Right lobe of liver (tissue), 4 donors: Measurements from ENCODE around the gene FAM236D.
"Not testable (repeated sequence)": the region's sequence is repeated elsewhere in the genome, so short reads cannot be mapped to it uniquely, and the experiment has no call there.

Experiments used
- CTCF ChIP-seq, 4 donors: fragments of 200-600 bp in 3 of 4; fragments of 450-650 bp in 1 of 4; IDR thresholded peaks; one replicate each; pipeline versions ENCODE4 v1.5.1 to v1.8.0; 2016 to 2022; ENCODE audit warnings: antibody characterized with exemption in 4 of 4, mild to moderate bottlenecking in 2 of 4
- POLR2A ChIP-seq: fragments of 450-650 bp; IDR thresholded peaks from one replicate; pipeline ENCODE4 v1.6.1; 2017; ENCODE audit warnings: antibody characterized with exemption, mild to moderate bottlenecking
- donor health status: DM: no; HTN: no; CAD: no.
- donor health status: DM: no; HTN: no; CAD: no.
- donor health status: DM: no; HTN: yes; CAD: no.

- TF ChIP-seq CTCF (IDR thresholded peaks at IDR 0.05); POLR2A: not testable (repeated sequence)
Measured at GRCh38 chrX:72830701-72831100, 22.7 kb upstream of the FAM236D start.
